ENCODE measurements around the gene RNF150. TPM values are rescaled to one million over a fixed set of nuclear protein-coding genes. Genes with fewer than 3 reads are reported as not detected.

The RNF150 gene
- total and polyA plus RNA-seq, 3 donors from 2014 or later, result 4.7 to 7.8 (median 6.5) TPM

GRCh38 chr4:141077611-141078225 is 55.6 kb downstream of the RNF150 start:
- WGBS, 2 donors, result 70 to 72% methylated on average over 1 of the region's 1 CpG
- no peaks in the 10 kb centered on the region for H3K36me3 ChIP-seq (ENCODE audit: low read depth, missing control alignments)

DNA sequence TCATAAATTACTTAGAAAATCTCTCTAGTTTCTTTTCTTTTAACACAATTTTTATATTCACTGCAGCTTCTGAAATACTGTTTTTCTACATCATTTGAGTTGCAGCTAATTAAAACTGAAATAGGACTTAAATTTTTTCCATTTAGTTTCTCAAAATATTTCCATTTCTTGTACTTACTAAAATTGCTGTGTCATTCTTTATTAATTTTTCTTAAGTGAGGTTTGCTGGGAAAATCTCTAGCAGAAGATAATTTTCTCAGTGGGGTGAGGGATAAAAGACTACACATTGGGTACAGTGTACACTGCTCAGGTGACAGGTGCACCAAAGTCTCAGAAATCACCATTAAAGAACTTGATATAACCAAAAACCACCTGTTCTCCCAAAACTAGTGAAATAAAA is 57.7 kb downstream of the RNF150 start:
- no peaks in the 10 kb centered on the region for H3K27me3 ChIP-seq
- intact Hi-C loops (cut with DNase I; ENCODE audit: low total_unique reads), result no loop called here
- TF ChIP-seq, protein P1, sequence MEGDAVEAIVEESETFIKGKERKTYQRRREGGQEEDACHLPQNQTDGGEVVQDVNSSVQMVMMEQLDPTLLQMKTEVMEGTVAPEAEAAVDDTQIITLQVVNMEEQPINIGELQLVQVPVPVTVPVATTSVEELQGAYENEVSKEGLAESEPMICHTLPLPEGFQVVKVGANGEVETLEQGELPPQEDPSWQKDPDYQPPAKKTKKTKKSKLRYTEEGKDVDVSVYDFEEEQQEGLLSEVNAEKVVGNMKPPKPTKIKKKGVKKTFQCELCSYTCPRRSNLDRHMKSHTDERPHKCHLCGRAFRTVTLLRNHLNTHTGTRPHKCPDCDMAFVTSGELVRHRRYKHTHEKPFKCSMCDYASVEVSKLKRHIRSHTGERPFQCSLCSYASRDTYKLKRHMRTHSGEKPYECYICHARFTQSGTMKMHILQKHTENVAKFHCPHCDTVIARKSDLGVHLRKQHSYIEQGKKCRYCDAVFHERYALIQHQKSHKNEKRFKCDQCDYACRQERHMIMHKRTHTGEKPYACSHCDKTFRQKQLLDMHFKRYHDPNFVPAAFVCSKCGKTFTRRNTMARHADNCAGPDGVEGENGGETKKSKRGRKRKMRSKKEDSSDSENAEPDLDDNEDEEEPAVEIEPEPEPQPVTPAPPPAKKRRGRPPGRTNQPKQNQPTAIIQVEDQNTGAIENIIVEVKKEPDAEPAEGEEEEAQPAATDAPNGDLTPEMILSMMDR (IDR thresholded peaks at IDR 0.05), result no peak
- no peak for TF ChIP-seq POLR2A (IDR thresholded peaks at IDR 0.05)
- no peak overlapping the region for H3K4me3 ChIP-seq
- no peaks in the 10 kb centered on the region for H3K36me3 ChIP-seq (ENCODE audit: low read depth, missing control alignments)
- H3K27ac ChIP-seq, result no peak overlapping the region
- H3K4me1 ChIP-seq, result no peaks in the 10 kb centered on the region
- H3K9me3 ChIP-seq, result no peaks in the 10 kb centered on the region
- no peak for DNase-seq

More at GRCh38 chr4:141077611-141078225, 55.6 kb downstream of the RNF150 start:
- H3K27me3 ChIP-seq, result no peaks in the 10 kb centered on the region
- H3K9me3 ChIP-seq, result no peaks in the 10 kb centered on the region
- no peak overlapping the region for H3K4me3 ChIP-seq
- TF ChIP-seq, protein P1 (IDR thresholded peaks at IDR 0.05), result no peak
- no peak for TF ChIP-seq POLR2A (IDR thresholded peaks at IDR 0.05)
- intact Hi-C loops (cut with DNase I; ENCODE audit: low total_unique reads), result no loop called here
- no peak overlapping the region for H3K27ac ChIP-seq
- H3K4me1 ChIP-seq, result no peaks in the 10 kb centered on the region
- no peak for DNase-seq

GRCh38 chr4:141074098-141074878 is 59.0 kb downstream of the RNF150 start:
- Histone ChIP-seq H3K4me1 (no peaks in the 10 kb centered on the region), H3K36me3 (ENCODE audit: low read depth, missing control alignments) (no peaks in the 10 kb centered on the region), H3K27me3 (no peaks in the 10 kb centered on the region), H3K4me3 (no peak overlapping the region), H3K9me3 (no peaks in the 10 kb centered on the region), H3K27ac (no peak overlapping the region)
- 85 to 89% methylated on average over 4 of the region's 4 CpGs for WGBS, 2 donors
- DNase-seq, result no peak
- TF ChIP-seq POLR2A (IDR thresholded peaks at IDR 0.05), result no peak
- intact Hi-C loops (cut with DNase I; ENCODE audit: low total_unique reads), result no loop called here

DNA sequence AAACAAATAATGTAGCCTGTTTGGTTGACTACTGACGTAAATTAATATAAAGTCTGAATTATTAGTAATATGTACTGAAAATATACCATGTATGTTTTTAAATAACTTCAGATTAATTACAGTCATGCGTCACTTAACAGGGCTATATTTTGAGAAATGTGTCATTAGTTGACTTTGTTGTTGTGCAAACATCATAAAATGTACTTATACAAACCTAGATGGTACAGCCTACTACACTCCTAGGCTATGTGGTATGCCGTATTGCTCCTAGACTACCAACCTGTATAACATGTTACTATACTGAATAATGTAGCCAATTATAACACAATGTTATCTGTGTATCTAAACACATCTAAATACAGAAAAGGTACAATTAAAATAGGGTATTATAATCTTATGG is 66.6 kb downstream of the RNF150 start:
- H3K9me3 ChIP-seq, result no peaks in the 10 kb centered on the region
- H3K36me3 ChIP-seq (ENCODE audit: low read depth, missing control alignments), result no peaks in the 10 kb centered on the region
- intact Hi-C loops (cut with DNase I; ENCODE audit: low total_unique reads), result no loop called here
- no peaks in the 10 kb centered on the region for H3K27me3 ChIP-seq
- no peak overlapping the region for H3K4me3 ChIP-seq
- no peak for TF ChIP-seq POLR2A (IDR thresholded peaks at IDR 0.05)
- H3K4me1 ChIP-seq, result no peaks in the 10 kb centered on the region
- 93 to 97% methylated on average over 3 of the region's 3 CpGs for WGBS, 2 donors
- no peak for DNase-seq
- H3K27ac ChIP-seq, result no peak overlapping the region

DNA sequence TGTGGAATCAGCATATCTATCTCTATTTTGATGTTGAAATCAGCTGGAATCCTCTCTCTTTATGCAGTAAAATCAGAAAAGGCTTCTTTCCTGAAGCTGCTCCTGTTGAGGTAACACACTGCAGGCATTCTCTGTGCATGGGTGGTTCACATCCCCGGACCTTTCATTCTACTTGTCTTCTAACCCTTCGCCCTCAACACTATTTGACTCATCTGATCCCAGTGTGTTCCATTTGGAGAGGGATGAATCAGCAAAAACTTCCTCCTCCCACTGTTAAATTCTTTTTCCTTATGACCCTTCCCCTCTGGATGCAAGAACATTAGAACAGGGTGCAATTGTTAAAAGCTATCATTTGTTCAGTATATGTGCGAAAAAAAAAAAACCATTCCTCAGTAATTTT is 67.4 kb downstream of the RNF150 start:
- Histone ChIP-seq H3K27me3 (no peaks in the 10 kb centered on the region), H3K4me3 (no peak overlapping the region), H3K36me3 (ENCODE audit: low read depth, missing control alignments) (no peaks in the 10 kb centered on the region), H3K9me3 (no peaks in the 10 kb centered on the region), H3K27ac (no peak overlapping the region), H3K4me1 (no peaks in the 10 kb centered on the region)
- 71 to 86% methylated on average over 3 of the region's 3 CpGs for WGBS, 2 donors
- intact Hi-C loops (cut with DNase I; ENCODE audit: low total_unique reads), result no loop called here
- DNase-seq, result no peak
- TF ChIP-seq, protein P1 (IDR thresholded peaks at IDR 0.05), result no peak
- TF ChIP-seq POLR2A (IDR thresholded peaks at IDR 0.05), result no peak
